GM18507 (cell line): ENCODE results near the gene FAM3C.
"Not testable (repeated sequence)": the region's sequence is repeated elsewhere in the genome, so short reads cannot be mapped to it uniquely, and the experiment has no call there.

ENCODE experiments used
- DNase-seq: peaks from one replicate; pipeline ENCODE4 v3.0.0; 2011; ENCODE audit warnings: low read depth; ENCODE audit not compliant: insufficient read length; ENCODE audit errors: extremely low spot score
- FAIRE-seq: peaks from 2 replicates; lab custom pipeline; 2011; peaks lifted over from hg19 to GRCh38; lab: Jason Lieb, UNC

Gene FAM3C

GRCh38 chr7:121395961-121396757 lies at the start of gene FAM3C:
TSS of gene FAM3C (minus strand) at chr7:121396308. CDS start at chr7:121382969, 13,339 bp downstream.
- peak; percentile 67 for FAIRE-seq

GRCh38 chr7:121442845-121443244 lies 46.7 kb upstream of the FAM3C start:
- FAIRE-seq, result no peak

More at GRCh38 chr7:121395961-121396757, at the start of gene FAM3C:
- DNase-seq, result peak; percentile 88

GRCh38 chr7:121440857-121441503 lies 44.9 kb upstream of the FAM3C start:
- FAIRE-seq, result no peak
- DNase-seq, result no peak

More at GRCh38 chr7:121442845-121443244, 46.7 kb upstream of the FAM3C start:
- no peak for DNase-seq

GRCh38 chr7:121438043-121438955 lies 42.2 kb upstream of the FAM3C start:
- not testable (repeated sequence) for DNase-seq
- FAIRE-seq, result peak; percentile 71

- no peak for DNase-seq
- no peak for FAIRE-seq
These were observed 41.4 kb upstream of the FAM3C start for GRCh38 chr7:121437470-121437869.

GRCh38 chr7:121436688-121437087 lies 40.6 kb upstream of the FAM3C start:
- FAIRE-seq (no peak), DNase-seq (no peak)

GRCh38 chr7:121436136-121436535 lies 40.0 kb upstream of the FAM3C start:
- FAIRE-seq, result no peak
- DNase-seq, result no peak

GRCh38 chr7:121433775-121434174 lies 37.7 kb upstream of the FAM3C start:
- DNase-seq, result no peak
- peak; percentile 52 for FAIRE-seq

GRCh38 chr7:121432486-121432885 lies 36.4 kb upstream of the FAM3C start:
- DNase-seq, result not testable (repeated sequence)
- peak; percentile 73 for FAIRE-seq

- no peak for FAIRE-seq
These were observed 35.9 kb upstream of the FAM3C start for GRCh38 chr7:121431996-121432395.

GRCh38 chr7:121431389-121431995 lies 35.4 kb upstream of the FAM3C start:
- FAIRE-seq (no peak), DNase-seq (no peak)

More at GRCh38 chr7:121431996-121432395, 35.9 kb upstream of the FAM3C start:
- DNase-seq, result no peak

- FAIRE-seq (no peak), DNase-seq (no peak)
These were observed 34.5 kb upstream of the FAM3C start for GRCh38 chr7:121430558-121430957.

- FAIRE-seq, result no peak
These were observed 33.7 kb upstream of the FAM3C start for GRCh38 chr7:121429798-121430197.

GRCh38 chr7:121428855-121429489 lies 32.9 kb upstream of the FAM3C start:
- FAIRE-seq (no peak), DNase-seq (no peak)

More at GRCh38 chr7:121429798-121430197, 33.7 kb upstream of the FAM3C start:
- DNase-seq, result no peak

- FAIRE-seq, DNase-seq: not testable (repeated sequence)
These were observed 25.6 kb upstream of the FAM3C start for GRCh38 chr7:121421743-121422142.

- DNase-seq (no peak), FAIRE-seq (no peak)
These were observed 24.9 kb upstream of the FAM3C start for GRCh38 chr7:121420976-121421375.

- no peak for FAIRE-seq
- no peak for DNase-seq
These were observed 23.4 kb upstream of the FAM3C start for GRCh38 chr7:121419201-121420148.

GRCh38 chr7:121416533-121416932 lies 20.4 kb upstream of the FAM3C start:
- FAIRE-seq, result no peak

More at GRCh38 chr7:121416533-121416932, 20.4 kb upstream of the FAM3C start:
- DNase-seq, result no peak
